Inflammatory macrophage treated with lipopolysaccharide for 4 hours (primary cell): ENCODE measurements around the gene STPG4.

ENCODE experiments used
- DNase-seq: peaks from one replicate; pipeline ENCODE4 v3.0.0-alpha.2; 2020

Gene STPG4

GRCh38 chr2:47069628-47070154 is 85.4 kb downstream of the STPG4 start:
- DNase-seq, result no peak

- DNase-seq, result no peak
These were observed 86.0 kb downstream of the STPG4 start for GRCh38 chr2:47068981-47069627.

GRCh38 chr2:47067788-47068407 is 87.2 kb downstream of the STPG4 start:
- no peak for DNase-seq

- DNase-seq, result no peak
These were observed 89.2 kb downstream of the STPG4 start for GRCh38 chr2:47065771-47066380.

- DNase-seq, result no peak
These were observed 89.8 kb downstream of the STPG4 start for GRCh38 chr2:47065343-47065742.

GRCh38 chr2:47064106-47064505 is 91.0 kb downstream of the STPG4 start:
- no peak for DNase-seq

GRCh38 chr2:47063538-47063930 is 91.6 kb downstream of the STPG4 start:
- no peak for DNase-seq

- DNase-seq, result no peak
These were observed 92.2 kb downstream of the STPG4 start for GRCh38 chr2:47062681-47063537.

GRCh38 chr2:47061944-47062678 is 93.0 kb downstream of the STPG4 start:
- no peak for DNase-seq

GRCh38 chr2:47060652-47061170 is 94.4 kb downstream of the STPG4 start:
- DNase-seq, result no peak

- DNase-seq, result peak; percentile 84
These were observed 96.8 kb downstream of the STPG4 start for GRCh38 chr2:47058003-47058931.

- peak; percentile 88 for DNase-seq
These were observed 97.5 kb downstream of the STPG4 start for GRCh38 chr2:47057687-47058002.

GRCh38 chr2:47056868-47057686 is 98.0 kb downstream of the STPG4 start:
- DNase-seq, result no peak

- no peak for DNase-seq
These were observed 98.7 kb downstream of the STPG4 start for GRCh38 chr2:47056374-47056773.

- no peak for DNase-seq
These were observed 100.2 kb downstream of the STPG4 start for GRCh38 chr2:47054868-47055267.

GRCh38 chr2:47054036-47054555 is 101.0 kb downstream of the STPG4 start:
- DNase-seq, result no peak

GRCh38 chr2:47052847-47053246 is 102.3 kb downstream of the STPG4 start:
- DNase-seq, result no peak

- no peak for DNase-seq
These were observed 103.5 kb downstream of the STPG4 start for GRCh38 chr2:47051562-47051961.

GRCh38 chr2:47050762-47051161 is 104.3 kb downstream of the STPG4 start:
- no peak for DNase-seq
